Hematopoietic multipotent progenitor cell (in vitro differentiated cells): ENCODE data around the gene THTPA. TPM values are rescaled to one million over a fixed set of nuclear protein-coding genes. Genes with fewer than 3 reads are reported as not detected.
"Not testable (repeated sequence)": the region's sequence is repeated elsewhere in the genome, so short reads cannot be mapped to it uniquely, and the experiment has no call there.

ENCODE experiments used
- DNase-seq, 3 donors: peaks; one replicate each; pipeline ENCODE4 v3.0.0-alpha.2; 2011 to 2015; ENCODE audit warnings: low read depth in 2 of 3, low spot score in 2 of 3
- total RNA-seq: library from RNA; depleted of rRNA; stranded (reverse); fragments of >200 nt; gene quantifications from one replicate; pipeline ENCODE4 v1.2.3, GENCODE V29; 2012

THTPA gene
- total RNA-seq, 1 donor, result 15.9 TPM

GRCh38 chr14:23532658-23533057 is 23.4 kb upstream of the THTPA start:
- no peak for DNase-seq

- DNase-seq, result no peak
Observed at GRCh38 chr14:23533652-23534435, 22.2 kb upstream of the THTPA start.

- DNase-seq, result no peak
Observed at GRCh38 chr14:23535943-23536342, 20.1 kb upstream of the THTPA start.

- no peak for DNase-seq
Observed at GRCh38 chr14:23536494-23536893, 19.6 kb upstream of the THTPA start.

GRCh38 chr14:23536906-23537305 is 19.2 kb upstream of the THTPA start:
- not testable (repeated sequence) for DNase-seq

GRCh38 chr14:23537351-23538049 is 18.6 kb upstream of the THTPA start:
- no peak for DNase-seq

GRCh38 chr14:23538050-23538718 is 17.9 kb upstream of the THTPA start:
- DNase-seq, result no peak

GRCh38 chr14:23538785-23539184 is 17.3 kb upstream of the THTPA start:
- DNase-seq, result no peak

- DNase-seq, result peak in 1 of 3 donors; percentile 47
Observed at GRCh38 chr14:23539248-23540140, 16.6 kb upstream of the THTPA start.

GRCh38 chr14:23540141-23540469 is 16.0 kb upstream of the THTPA start:
- no peak for DNase-seq

GRCh38 chr14:23542261-23542660 is 13.8 kb upstream of the THTPA start:
- no peak for DNase-seq

- DNase-seq, result no peak
Observed at GRCh38 chr14:23543403-23543802, 12.7 kb upstream of the THTPA start.

- no peak for DNase-seq
Observed at GRCh38 chr14:23544511-23545447, 11.3 kb upstream of the THTPA start.

- no peak for DNase-seq
Observed at GRCh38 chr14:23545740-23546365, 10.2 kb upstream of the THTPA start.

GRCh38 chr14:23546450-23547035 is 9.5 kb upstream of the THTPA start:
- no peak for DNase-seq

GRCh38 chr14:23547924-23548323 is 8.1 kb upstream of the THTPA start:
- DNase-seq, result no peak

- no peak for DNase-seq
Observed at GRCh38 chr14:23548351-23549318, 7.4 kb upstream of the THTPA start.
